ENCODE data around the gene ERC1.

The ERC1 gene

DNA sequence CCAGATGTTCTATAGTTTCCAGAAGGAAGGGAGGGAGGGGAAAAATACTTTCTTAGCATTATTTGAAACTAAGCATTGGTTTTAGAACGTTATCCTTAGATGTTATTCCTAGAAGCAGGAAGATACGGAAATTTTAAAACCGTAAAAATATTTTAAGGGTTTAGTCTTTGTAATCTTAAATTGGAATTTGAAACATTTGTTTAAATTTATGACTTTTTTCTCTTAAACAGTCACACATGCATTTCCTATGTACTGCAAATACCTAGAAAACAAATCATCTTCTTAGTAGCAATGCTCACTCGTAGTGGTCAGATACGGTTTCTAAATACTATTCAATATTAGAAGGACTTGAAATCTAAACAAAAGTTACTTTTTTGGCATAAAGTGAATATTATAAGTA is 282.0 kb downstream of the ERC1 start:
- FAIRE-seq, result no peak

GRCh38 chr12:1277905-1278304 is 286.9 kb downstream of the ERC1 start:
- FAIRE-seq, result no peak
- no peak for DNase-seq (ENCODE audit: insufficient read length, low spot score)

More for the DNA sequence above, 282.0 kb downstream of the ERC1 start:
- no peak for DNase-seq (ENCODE audit: insufficient read length, low spot score)

- no peak for FAIRE-seq
- DNase-seq (ENCODE audit: insufficient read length, low spot score), result no peak
Measured at GRCh38 chr12:1279050-1279449, 288.0 kb downstream of the ERC1 start.

DNA sequence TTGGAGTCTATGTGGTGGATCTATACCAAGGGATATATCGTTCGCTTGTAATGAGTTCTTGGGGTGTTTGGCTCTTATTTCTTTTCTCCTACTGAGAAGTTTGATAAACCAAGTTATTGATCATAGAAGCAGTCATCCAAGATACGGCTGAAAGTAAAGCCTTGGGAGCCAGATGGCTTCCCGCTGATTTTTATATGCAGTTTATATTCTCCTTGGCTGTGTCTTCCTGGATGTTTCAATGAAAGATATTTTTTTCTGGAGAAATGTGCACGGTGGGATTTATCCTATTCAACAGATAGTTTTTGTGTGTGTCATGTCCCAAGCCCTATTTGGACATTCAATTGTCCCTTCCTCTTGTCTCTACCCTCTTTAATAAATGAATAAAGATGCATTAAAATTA is 289.0 kb downstream of the ERC1 start:
- no peak for FAIRE-seq
- DNase-seq (ENCODE audit: insufficient read length, low spot score), result no peak

DNA sequence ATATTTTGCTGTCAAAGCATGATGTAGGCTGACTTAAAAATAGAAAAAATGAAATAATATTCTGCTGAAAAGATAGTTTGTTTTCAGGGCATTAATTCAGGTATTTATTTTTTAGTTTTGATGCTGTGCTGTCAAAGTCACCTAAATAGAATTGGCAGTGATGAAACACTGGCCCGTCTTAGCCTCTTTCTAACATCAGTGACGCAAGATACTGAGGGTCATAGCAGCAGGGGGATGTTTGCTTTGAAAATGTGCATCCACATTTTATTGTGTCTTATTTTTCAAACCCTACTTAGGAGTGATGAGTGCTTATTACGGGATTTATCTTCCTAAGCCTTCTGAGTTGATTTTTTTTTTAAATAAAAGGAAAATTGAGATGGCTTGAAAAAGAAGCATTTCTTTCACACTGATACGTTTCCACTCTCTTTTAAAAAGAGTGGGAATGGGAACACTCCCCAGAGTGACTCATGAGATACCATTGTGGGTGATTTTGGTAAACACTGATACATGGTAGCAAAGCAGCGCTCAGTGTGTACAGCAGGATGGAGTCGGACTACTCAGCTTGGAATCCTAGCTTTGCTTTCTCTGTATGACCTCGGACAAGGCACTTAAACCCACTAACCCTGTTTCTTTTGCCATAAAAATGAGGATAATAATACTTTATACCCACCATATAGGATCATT is 290.8 kb downstream of the ERC1 start:
- FAIRE-seq (no peak), DNase-seq (ENCODE audit: insufficient read length, low spot score) (no peak)

DNA sequence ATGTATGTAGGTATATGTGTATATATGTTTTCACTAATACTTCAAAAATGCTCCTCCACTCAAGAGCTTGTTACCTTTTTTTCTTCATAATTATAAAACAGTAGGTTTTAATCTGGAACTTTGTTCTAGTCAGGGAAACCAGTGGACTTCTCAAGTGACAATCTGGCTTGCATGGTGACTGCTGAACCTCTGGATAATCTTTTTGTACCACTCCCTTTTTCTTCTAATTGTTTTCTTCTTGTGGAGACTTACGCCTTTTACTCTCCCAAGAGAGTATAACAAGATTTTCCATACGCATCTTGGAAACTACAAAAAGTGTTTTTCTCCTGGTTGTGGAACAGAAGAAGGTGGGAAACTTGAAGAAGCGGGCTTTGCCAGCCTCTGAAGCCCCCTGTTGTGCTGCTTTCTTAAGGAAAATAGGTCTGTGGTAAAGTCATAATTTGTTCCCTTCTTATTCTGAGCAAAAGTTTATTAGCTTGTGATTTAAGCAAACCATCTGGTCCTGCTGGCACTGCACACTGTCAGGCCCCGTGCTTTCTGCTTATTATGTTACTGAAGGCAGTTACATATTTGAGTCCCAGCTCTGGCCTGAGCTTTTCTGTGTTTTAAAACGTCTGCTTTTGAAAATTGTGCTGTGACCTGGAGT is 291.8 kb downstream of the ERC1 start:
- DNase-seq (ENCODE audit: insufficient read length, low spot score) (no peak), FAIRE-seq (no peak)

DNA sequence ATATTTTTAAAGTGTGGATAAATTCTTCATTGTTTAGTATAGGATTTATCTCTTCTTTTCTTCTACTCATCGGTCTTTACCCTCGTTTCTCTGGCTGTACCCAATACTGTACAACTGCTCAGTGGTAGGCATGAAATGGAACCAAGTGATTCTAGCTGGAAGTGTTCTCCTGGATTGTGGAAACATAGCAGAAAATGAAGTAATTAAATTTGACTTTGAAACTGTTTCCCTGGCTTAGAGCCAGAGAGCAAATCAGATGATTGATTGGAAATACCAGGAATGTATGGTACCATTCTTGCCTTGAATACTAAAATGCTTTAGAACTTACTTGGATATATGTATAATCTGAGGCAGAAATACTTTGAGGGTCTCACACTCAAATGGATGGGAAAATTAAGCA is 292.3 kb downstream of the ERC1 start:
- FAIRE-seq, result no peak
- DNase-seq (ENCODE audit: insufficient read length, low spot score), result no peak

DNA sequence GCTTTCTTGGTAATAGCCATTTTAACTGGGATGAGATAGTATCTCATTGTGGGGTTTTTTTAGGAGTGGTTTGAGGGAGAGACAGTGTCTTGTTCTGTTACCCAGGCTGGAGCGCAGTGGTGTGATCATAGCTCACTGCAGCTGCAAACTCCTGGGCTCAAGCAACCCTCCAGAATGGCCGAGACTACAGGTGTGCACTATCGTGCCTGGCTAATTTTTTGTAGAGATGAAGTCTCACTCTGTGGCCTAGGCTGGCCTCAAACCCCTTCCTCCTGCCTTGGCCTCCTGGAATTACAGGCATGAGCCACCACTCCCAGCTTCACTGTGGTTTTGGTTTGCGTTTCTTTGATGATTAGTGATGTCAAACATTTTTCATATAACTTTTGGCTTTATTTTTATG is 293.6 kb downstream of the ERC1 start:
- DNase-seq (ENCODE audit: insufficient read length, low spot score) (no peak), FAIRE-seq (no peak)

DNA sequence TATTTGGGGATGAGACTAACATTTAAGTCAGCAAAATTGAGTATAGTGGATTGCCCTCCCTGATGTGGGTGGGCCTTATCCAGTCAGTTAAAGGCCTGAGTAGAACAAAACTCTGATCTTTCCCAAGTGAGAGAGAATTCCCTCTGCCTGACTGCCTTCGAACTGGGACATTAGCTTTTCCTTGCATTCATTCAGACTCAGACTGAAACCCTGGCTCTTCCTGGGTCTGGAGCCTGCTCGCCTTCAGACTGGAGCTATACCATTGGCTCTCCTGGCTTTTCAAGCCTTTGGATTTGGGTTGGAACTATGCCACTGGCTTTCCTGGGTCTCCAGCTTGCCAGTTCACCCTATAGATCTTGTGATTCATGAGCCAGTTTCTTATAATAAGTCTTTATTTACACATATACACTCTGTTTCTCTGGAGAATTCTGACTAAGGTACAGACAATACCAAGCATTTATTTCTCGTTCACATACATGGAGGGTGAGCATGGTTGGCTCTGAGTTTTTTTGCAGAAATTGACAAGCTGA is 296.5 kb downstream of the ERC1 start:
- FAIRE-seq, result no peak
- DNase-seq (ENCODE audit: insufficient read length, low spot score), result no peak

DNA sequence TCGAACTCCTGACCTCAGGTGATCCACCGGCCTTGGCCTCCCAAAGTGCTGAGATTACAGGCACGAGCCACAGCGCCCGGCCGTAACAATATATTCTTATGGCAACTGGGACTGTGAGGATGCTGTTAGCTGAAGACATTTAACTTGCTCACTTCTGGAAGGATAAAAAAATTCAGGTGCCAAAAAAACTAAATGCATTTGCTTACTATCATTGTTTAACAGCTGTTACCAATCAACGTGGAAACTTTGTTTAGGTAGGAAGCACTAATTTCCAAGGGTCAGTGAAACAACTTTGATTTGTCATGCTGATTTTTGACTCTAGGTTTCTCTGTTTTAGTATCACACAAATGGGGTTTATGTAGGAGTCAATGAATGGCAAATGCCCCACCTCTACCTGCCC is 297.3 kb downstream of the ERC1 start:
- DNase-seq (ENCODE audit: insufficient read length, low spot score) (no peak), FAIRE-seq (no peak)

DNA sequence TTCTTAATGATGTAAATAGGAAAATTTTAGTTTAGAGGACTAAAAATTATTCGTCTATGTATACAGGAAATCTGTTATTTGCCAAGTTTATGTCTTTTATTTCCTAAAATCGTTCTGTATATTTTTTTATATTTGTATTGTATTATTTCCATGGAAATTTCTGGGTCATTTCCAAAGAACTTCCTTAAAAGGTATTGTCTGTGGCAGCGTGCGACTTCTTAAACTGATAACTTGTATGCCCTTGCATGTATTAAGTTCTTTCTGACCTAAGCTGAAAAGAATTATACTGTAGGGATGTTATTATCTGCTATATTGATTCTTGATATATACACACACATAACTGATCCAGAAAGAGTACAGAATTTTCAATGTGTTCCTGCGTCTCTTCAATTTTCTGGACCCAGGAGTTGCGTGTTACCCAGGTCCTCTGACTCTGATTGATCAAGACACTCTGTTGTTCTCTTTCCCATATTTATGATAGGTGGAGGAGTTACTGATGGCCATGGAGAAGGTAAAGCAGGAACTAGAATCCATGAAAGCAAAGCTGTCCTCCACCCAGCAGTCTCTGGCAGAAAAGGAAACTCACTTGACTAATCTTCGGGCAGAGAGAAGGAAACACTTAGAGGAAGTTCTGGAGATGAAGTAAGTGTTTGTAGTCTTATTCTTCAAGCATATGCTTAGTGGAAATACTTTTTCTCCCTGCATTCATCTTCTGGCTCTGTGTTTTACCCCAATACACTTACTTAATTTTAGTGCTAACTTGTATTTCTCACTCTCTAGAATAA is 298.5 kb downstream of the ERC1 start:
- no peak for DNase-seq (ENCODE audit: insufficient read length, low spot score)
- FAIRE-seq, result no peak

DNA sequence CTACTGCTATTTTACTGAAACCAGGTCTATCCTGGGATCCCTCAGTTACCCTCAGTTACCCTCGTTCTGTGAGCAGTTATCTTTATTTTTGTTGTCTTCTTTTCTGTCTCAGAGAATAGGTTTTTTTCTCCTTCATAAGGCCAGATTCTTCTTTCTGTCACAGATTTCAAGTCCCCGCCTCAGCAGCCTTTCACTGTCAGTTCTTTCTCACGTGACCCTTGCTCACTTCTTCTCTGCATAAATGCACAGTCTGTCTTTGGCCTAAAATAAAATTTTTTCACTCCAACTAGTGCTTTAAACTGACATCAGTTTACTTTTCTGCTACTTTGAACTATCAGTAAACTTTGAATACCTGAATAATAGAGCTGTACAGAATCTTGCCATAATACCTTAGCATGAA is 299.7 kb downstream of the ERC1 start:
- FAIRE-seq (no peak), DNase-seq (ENCODE audit: insufficient read length, low spot score) (no peak)

- FAIRE-seq (no peak), DNase-seq (ENCODE audit: insufficient read length, low spot score) (no peak)
Measured at GRCh38 chr12:1291601-1292332, 300.7 kb downstream of the ERC1 start.

DNA sequence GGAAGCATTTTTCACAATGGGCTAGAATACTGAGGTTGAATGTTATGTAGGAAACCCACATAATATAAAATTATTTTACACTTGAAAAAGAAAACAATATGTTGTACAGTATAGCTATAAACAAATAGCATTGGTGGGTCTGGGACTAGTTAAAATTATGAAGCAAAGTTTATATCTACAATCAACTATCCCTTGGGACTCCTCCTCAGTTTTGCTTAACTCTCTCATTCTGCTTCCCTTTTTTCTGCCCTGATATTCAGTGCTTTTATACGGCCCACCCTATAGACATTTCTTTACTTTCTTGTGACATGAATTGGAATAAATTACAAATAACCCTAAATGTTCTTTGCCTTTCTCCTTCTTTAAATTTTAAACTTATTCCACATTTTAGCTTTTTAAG is 302.9 kb downstream of the ERC1 start:
- DNase-seq (ENCODE audit: insufficient read length, low spot score) (no peak), FAIRE-seq (no peak)

DNA sequence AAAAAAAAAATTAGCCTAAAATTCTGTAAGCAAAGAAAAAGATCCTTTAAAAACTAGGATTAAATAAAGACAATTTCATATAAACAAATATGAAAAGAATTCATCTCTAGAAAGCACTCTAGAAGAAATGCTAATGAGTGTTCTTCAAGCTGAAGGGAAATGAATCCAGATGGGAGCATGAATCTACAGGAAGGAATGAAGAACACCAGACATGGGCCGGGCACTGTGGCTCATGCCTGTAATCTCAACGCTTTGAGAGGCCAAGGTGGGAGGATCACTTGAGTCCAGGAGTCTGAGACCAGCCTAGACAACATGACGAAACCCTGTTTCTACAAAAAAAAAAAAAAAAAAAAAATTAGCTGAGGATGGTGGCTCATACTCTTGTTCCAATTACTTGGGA is 306.2 kb downstream of the ERC1 start:
- DNase-seq (ENCODE audit: insufficient read length, low spot score), result no peak
- FAIRE-seq, result no peak

- DNase-seq (ENCODE audit: insufficient read length, low spot score) (no peak), FAIRE-seq (no peak)
Measured at GRCh38 chr12:1297639-1298175, 306.7 kb downstream of the ERC1 start.

- FAIRE-seq (no peak), DNase-seq (ENCODE audit: insufficient read length, low spot score) (no peak)
Measured at GRCh38 chr12:1300460-1300859, 309.4 kb downstream of the ERC1 start.

GRCh38 chr12:1302201-1302870 is 311.3 kb downstream of the ERC1 start:
- DNase-seq (ENCODE audit: insufficient read length, low spot score) (no peak), FAIRE-seq (no peak)

DNA sequence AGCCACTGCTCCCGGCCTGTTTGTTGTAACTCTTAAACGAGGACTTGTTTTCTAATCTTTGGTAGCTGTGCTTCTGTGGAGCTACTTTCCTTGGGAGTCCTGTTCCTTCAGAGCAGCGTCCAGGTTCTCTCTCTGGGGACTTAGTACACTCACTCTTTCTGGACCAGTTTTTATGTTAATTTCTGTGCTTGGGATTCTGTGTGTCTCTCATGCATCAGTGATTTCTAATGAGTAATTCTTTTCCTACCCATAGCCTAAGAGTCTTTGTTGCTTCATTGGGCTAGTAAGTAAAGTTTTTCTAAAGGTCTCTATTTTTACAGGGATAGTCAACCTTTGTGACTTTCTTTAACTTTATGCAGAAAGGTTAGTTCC is 314.0 kb downstream of the ERC1 start:
- DNase-seq (ENCODE audit: insufficient read length, low spot score), result no peak
- FAIRE-seq, result no peak

DNA sequence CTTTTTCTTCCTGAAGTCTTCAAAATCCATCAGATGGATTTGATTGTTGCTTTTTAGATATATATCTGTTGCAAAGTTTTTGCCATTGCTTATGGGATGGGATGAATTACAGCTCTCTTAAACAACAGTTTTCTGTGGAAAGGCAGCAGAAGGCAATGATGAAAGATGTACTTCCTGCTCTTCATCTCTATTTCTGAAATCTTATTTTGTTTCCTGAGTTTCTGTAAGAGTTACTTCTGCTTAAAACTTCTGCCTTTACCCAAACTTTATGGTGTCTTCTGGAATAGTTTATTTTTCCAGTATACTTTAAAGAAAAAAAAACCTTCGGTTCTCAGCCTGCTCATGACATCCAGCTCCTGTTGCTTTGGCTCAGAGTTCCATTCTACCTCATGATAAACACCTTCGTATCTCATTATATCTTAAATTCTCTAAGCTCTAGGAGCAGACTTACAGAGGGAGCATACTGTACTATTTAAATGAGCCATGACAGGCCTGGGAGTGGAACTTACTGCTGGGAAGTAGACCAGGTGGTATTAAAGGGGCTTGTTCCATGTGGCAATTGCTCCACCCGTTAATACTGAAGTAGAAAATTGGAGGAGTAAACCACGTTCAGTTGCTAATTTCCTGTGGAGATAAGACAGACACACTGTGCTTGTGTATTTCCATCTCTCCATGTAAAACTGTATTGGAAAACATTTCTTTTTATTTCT is 314.9 kb downstream of the ERC1 start:
- FAIRE-seq (no peak), DNase-seq (ENCODE audit: insufficient read length, low spot score) (no peak)
